ENCODE measurements around the gene ISYNA1. TPM values are rescaled to one million over a fixed set of nuclear protein-coding genes. Genes with fewer than 3 reads are reported as not detected.

The ISYNA1 gene
- total and polyA plus RNA-seq, 10 of the 15 experiments (the other 5 are each of a cell fraction or from before 2014, with no cell fraction given) = 1.9 to 37.0 (median 9.1) TPM

DNA sequence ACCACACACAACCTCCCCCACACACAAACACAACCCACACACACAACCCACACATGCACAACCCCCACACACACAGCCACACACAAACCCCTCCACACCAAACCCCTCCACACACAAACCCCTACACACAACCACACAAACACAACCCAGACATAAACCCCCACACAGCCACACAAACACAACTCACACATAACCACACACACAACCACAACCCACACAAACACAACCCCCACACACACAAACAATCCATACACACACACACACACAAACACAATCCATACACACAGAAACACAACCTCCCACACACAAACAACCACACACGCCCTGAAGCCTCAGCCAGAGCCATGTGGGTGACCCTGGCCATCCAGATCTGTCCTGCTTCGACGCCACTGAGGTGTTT is 30.0 kb upstream of the ISYNA1 start:
- 97% methylated on average over 3 of the region's 3 CpGs for WGBS (ENCODE audit: insufficient coverage, insufficient replicate concordance, low lambda C conversion rate, missing lambda C conversion rate)
- no peak overlapping the region for H3K9ac ChIP-seq (ENCODE audit: control insufficient read depth, insufficient read depth, low read length)
- H3K4me1 ChIP-seq (ENCODE audit: control insufficient read depth, insufficient read depth, low read length) = no peaks in the 10 kb centered on the region
- FAIRE-seq = no peak
- H3K27ac ChIP-seq (ENCODE audit: control insufficient read depth, insufficient read depth) = no peak overlapping the region
- DNase-seq (ENCODE audit: low read depth, low spot score) = no peak
- ChIA-PET RAD21 (ENCODE audit: unreplicated experiment) (interaction anchor here (1.3 kb wide), 1 partner anchor 209 kb away, joined by 3 read pairs; no protein-coding TSS in a partner anchor), CTCF (interaction anchor here (1.0 to 2.5 kb wide), 2 partner anchors 10 to 52 kb away, joined by 3 to 10 read pairs; no protein-coding TSS in a partner anchor), SMC1A (ENCODE audit: uncharacterized antibody, unreplicated experiment) (no interaction called here), POLR2A (no interaction called here)
- BruUV-seq (replicated peaks) = no TSS peak
- no peaks in the 10 kb centered on the region for H3K9me3 ChIP-seq (replicated peaks; ENCODE audit: control insufficient read depth, insufficient read depth, low read length)
- H3K4me3 ChIP-seq = no peak overlapping the region
- H4K20me1 ChIP-seq (ENCODE audit: control insufficient read depth, insufficient read depth) = peaks cover 5% of the 10 kb centered on the region; the same call in 1 of the 2 replicates
- H3K36me3 ChIP-seq (ENCODE audit: control insufficient read depth in 2 of 2, insufficient read depth in 2 of 2, low read length in 1 of 2) = peaks cover 5 to 41% of the 10 kb centered on the region in 2 experiments; a peak in 3 of 4 replicates
- ATAC-seq = no peak
- in situ Hi-C loops (cut with MboI) = loop anchor here (25.0 kb wide), 1 partner anchor 394 kb away; no protein-coding TSS in a partner anchor
- no peaks in the 10 kb centered on the region for H3K27me3 ChIP-seq (replicated peaks in 1 of 2; ENCODE audit: control insufficient read depth in 2 of 2, insufficient read depth in 2 of 2, low read length in 1 of 2)
- peak; percentile 40; the same call in 1 of the 2 replicates for TF ChIP-seq HDGF (IDR thresholded peaks at IDR 0.05)
- no peak for TF ChIP-seq NFYA (IDR thresholded peaks at IDR 0.05; ENCODE audit: borderline replicate concordance, low read depth, low read length)
- no peak for TF ChIP-seq SIX5 (IDR thresholded peaks at IDR 0.05; ENCODE audit: low read depth, low read length, severe bottlenecking)
- TF ChIP-seq ESRRA (IDR thresholded peaks at IDR 0.05; ENCODE audit: low read length) = no peak
- no peak overlapping the region for H2AFZ ChIP-seq (ENCODE audit: control insufficient read depth, low read depth, low read length)
- intact Hi-C loops (cut with micrococcal nuclease; ENCODE audit: unreplicated experiment) = no loop called here
- no peak overlapping the region for H3K4me2 ChIP-seq (ENCODE audit: control insufficient read depth, insufficient read depth)
- H3K79me2 ChIP-seq (ENCODE audit: control insufficient read depth, insufficient read depth, low read length) = no peaks in the 10 kb centered on the region; the same call in 1 of the 2 replicates

DNA sequence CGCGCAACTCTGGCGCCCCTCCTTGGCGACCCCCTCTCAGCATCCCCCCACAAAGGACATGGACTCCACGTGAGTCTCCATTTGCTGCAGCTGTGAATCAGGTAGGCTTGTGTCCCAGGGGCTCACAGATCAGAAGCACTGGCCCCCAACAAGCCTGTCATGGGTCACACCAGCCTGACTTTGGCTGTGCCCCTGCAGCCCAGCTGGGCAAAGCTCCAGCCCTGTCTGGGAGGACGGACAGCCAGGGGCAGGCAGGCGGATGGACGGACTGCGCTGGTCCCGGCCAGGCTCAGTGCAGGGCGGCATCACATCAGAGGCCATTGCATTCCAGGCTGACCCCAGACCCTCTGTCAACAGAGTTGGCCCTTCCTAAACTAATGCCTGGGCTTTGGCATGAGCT is 28.4 kb upstream of the ISYNA1 start:
- H3K27ac ChIP-seq (ENCODE audit: control insufficient read depth, insufficient read depth) = no peak overlapping the region
- intact Hi-C loops (cut with micrococcal nuclease; ENCODE audit: unreplicated experiment) (no loop called here), in situ Hi-C loops (cut with MboI) (loop anchor here (25.0 kb wide), 1 partner anchor 396 kb away; no protein-coding TSS in a partner anchor)
- CTCF ChIA-PET = no interaction called here
- no peak overlapping the region for H3K9ac ChIP-seq (ENCODE audit: control insufficient read depth, insufficient read depth, low read length)
- no peak overlapping the region for H2AFZ ChIP-seq (ENCODE audit: control insufficient read depth, low read depth, low read length)
- BruUV-seq (replicated peaks) = no TSS peak
- H3K27me3 ChIP-seq (replicated peaks in 1 of 2; ENCODE audit: control insufficient read depth in 2 of 2, insufficient read depth in 2 of 2, low read length in 1 of 2) = no peaks in the 10 kb centered on the region
- H3K4me3 ChIP-seq = no peak overlapping the region
- no peaks in the 10 kb centered on the region for H3K4me1 ChIP-seq (ENCODE audit: control insufficient read depth, insufficient read depth, low read length)
- H3K36me3 ChIP-seq (ENCODE audit: control insufficient read depth in 2 of 2, insufficient read depth in 2 of 2, low read length in 1 of 2) = peaks cover 5 to 45% of the 10 kb centered on the region in 2 experiments; a peak in 3 of 4 replicates
- no peaks in the 10 kb centered on the region; the same call in 1 of the 2 replicates for H3K79me2 ChIP-seq (ENCODE audit: control insufficient read depth, insufficient read depth, low read length)
- no peak for DNase-seq (ENCODE audit: low read depth, low spot score)
- SMC1A ChIA-PET (ENCODE audit: uncharacterized antibody, unreplicated experiment) = no interaction called here
- no peak for ATAC-seq
- RAD21 ChIA-PET (ENCODE audit: unreplicated experiment) = interaction anchor here (0.6 kb wide), 1 partner anchor 54 kb away, joined by 5 read pairs; no protein-coding TSS in a partner anchor
- WGBS (ENCODE audit: insufficient coverage, insufficient replicate concordance, low lambda C conversion rate, missing lambda C conversion rate) = 94% methylated on average over 11 of the region's 11 CpGs
- TF ChIP-seq HDAC2 (IDR thresholded peaks at IDR 0.05) (no peak), ZNF384 (IDR thresholded peaks at IDR 0.05; ENCODE audit: borderline replicate concordance, low read depth, low read length) (no peak), MEF2B (IDR thresholded peaks at IDR 0.05; ENCODE audit: partially characterized antibody, poor library complexity, severe bottlenecking) (no peak), CHD2 (IDR thresholded peaks at IDR 0.05; ENCODE audit: borderline replicate concordance, low read depth, low read length) (no peak)
- TF ChIP-seq, protein P1, sequence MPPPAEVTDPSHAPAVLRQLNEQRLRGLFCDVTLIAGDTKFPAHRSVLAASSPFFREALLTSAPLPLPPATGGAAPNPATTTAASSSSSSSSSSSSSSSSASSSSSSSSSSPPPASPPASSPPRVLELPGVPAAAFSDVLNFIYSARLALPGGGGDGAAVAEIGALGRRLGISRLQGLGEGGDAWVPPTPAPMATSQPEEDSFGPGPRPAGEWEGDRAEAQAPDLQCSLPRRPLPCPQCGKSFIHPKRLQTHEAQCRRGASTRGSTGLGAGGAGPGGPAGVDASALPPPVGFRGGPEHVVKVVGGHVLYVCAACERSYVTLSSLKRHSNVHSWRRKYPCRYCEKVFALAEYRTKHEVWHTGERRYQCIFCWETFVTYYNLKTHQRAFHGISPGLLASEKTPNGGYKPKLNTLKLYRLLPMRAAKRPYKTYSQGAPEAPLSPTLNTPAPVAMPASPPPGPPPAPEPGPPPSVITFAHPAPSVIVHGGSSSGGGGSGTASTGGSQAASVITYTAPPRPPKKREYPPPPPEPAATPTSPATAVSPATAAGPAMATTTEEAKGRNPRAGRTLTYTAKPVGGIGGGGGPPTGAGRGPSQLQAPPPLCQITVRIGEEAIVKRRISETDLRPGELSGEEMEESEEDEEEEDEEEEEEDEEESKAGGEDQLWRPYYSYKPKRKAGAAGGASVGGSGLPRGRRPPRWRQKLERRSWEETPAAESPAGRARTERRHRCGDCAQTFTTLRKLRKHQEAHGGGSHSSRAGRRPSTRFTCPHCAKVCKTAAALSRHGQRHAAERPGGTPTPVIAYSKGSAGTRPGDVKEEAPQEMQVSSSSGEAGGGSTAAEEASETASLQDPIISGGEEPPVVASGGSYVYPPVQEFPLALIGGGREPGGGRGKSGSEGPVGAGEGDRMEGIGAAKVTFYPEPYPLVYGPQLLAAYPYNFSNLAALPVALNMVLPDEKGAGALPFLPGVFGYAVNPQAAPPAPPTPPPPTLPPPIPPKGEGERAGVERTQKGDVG (CRISPR knock-in tag; IDR thresholded peaks at IDR 0.05) = no peak
- H3K4me2 ChIP-seq (ENCODE audit: control insufficient read depth, insufficient read depth) = no peak overlapping the region
- peaks cover 6% of the 10 kb centered on the region for H4K20me1 ChIP-seq (ENCODE audit: control insufficient read depth, insufficient read depth)
- FAIRE-seq = no peak
- POLR2A ChIA-PET = no interaction called here
- H3K9me3 ChIP-seq (replicated peaks; ENCODE audit: control insufficient read depth, insufficient read depth, low read length) = no peaks in the 10 kb centered on the region
